HepG2 (cell line): ENCODE results near the gene NTM. TPM values are rescaled to one million over a fixed set of nuclear protein-coding genes. Genes with fewer than 3 reads are reported as not detected.

Source experiments
- ATAC-seq: fragments of 200-7000 bp; cut with Tn5 transposase; 3 replicates; pipeline ENCODE4 v1.9.1; 2020; ENCODE audit warnings: mild to moderate bottlenecking, moderate library complexity
- BruUV-seq: library from RNA; stranded (reverse); fragments of 400-500 nt; replicated peaks from 2 replicates; lab custom pipeline; 2021; lab: Mats Ljungman, UMichigan
- CTCF ChIA-PET: fragments of 300-600 bp; formaldehyde crosslinking; extraction: SDS; loops from one replicate; lab custom pipeline; 2021; ENCODE audit warnings: low total read pairs, inconsistent platforms, low intra/inter-chr PET ratio; lab: Yijun Ruan, JAX
- POLR2A ChIA-PET: fragments of 350-600 bp; sonication (Branson Sonifier 250); formaldehyde crosslinking; loops from one replicate; lab custom pipeline; 2020; ENCODE audit warnings: antibody characterized with exemption, inconsistent platforms; lab: Yijun Ruan, JAX
- DNase-seq: peaks from one replicate; pipeline ENCODE4 v3.0.0-alpha.2; 2015; ENCODE audit warnings: low spot score
- FAIRE-seq: peaks from 3 replicates; lab custom pipeline; 2011; peaks lifted over from hg19 to GRCh38; lab: Jason Lieb, UNC
- H2AFZ ChIP-seq: one replicate; pipeline ENCODE4 v1.6.1; 2011; ENCODE audit warnings: low read length, inconsistent platforms
- H3K27ac ChIP-seq: fragments of 300-600 bp; 3 replicates; pipeline ENCODE4 v1.8.0; 2011; ENCODE audit warnings: mixed run types, mild to moderate bottlenecking, mixed read lengths, low read length, inconsistent platforms; ENCODE audit not compliant: insufficient read depth; ENCODE audit errors: extremely low read length
- H3K27me3 ChIP-seq, 2 experiments: fragments of 200-600 bp in 1 of 2; 2 replicates in 1 of 2; 3 replicates in 1 of 2; pipeline versions ENCODE4 v1.6.0 to v1.8.0; 2011; ENCODE audit warnings: low read length in 2 of 2, mild to moderate bottlenecking in 2 of 2, moderate library complexity in 2 of 2, inconsistent platforms in 1 of 2; ENCODE audit not compliant: insufficient read depth in 2 of 2, control insufficient read depth in 1 of 2
- H3K36me3 ChIP-seq, 2 experiments: fragments of 200-600 bp in 1 of 2; replicated peaks in 1 of 2; 2 replicates in 1 of 2; 3 replicates in 1 of 2; pipeline versions ENCODE4 v1.5.1 to v1.8.0; 2011; ENCODE audit warnings: low read length in 2 of 2, inconsistent platforms in 1 of 2; ENCODE audit not compliant: insufficient read depth in 2 of 2, control insufficient read depth in 1 of 2
- H3K4me1 ChIP-seq: 2 replicates; pipeline ENCODE4 v1.5.1; 2012; ENCODE audit warnings: low read length, inconsistent platforms; ENCODE audit not compliant: insufficient read depth
- H3K4me2 ChIP-seq: 2 replicates; pipeline ENCODE4 v1.6.0; 2011; ENCODE audit warnings: low read depth, low read length, inconsistent platforms
- H3K4me3 ChIP-seq, 3 experiments: fragments of 200-600 bp in 1 of 3; sonication (generic), shearing (Covaris generic) in 1 of 3; replicated peaks in 1 of 3; 2 replicates each; pipeline ENCODE4 v1.5.1; 2011 to 2016; ENCODE audit warnings: low read length in 3 of 3, inconsistent platforms in 2 of 3, low read depth in 2 of 3, mild to moderate bottlenecking in 2 of 3, control low read depth in 1 of 3, mixed read lengths in 1 of 3; ENCODE audit not compliant: insufficient read depth in 1 of 3
- H3K79me2 ChIP-seq: one replicate; pipeline ENCODE4 v1.6.1; 2011; ENCODE audit warnings: low read length, inconsistent platforms; ENCODE audit not compliant: insufficient read depth
- H3K9ac ChIP-seq: 2 replicates; pipeline ENCODE4 v1.6.0; 2011; ENCODE audit warnings: mild to moderate bottlenecking, low read depth, low read length, inconsistent platforms; ENCODE audit not compliant: insufficient read depth
- H3K9me3 ChIP-seq: 2 replicates; pipeline ENCODE4 v1.5.1; 2012; ENCODE audit warnings: mild to moderate bottlenecking, low read length
- H4K20me1 ChIP-seq: 2 replicates; pipeline ENCODE4 v1.6.0; 2011; ENCODE audit warnings: inconsistent platforms, mild to moderate bottlenecking, low read length, moderate library complexity; ENCODE audit not compliant: insufficient read depth
- CTCF ChIP-seq: sonication (generic); formaldehyde crosslinking; IDR thresholded peaks from 2 replicates; pipeline ENCODE4 v1.5.0; 2020; ENCODE audit warnings: mild to moderate bottlenecking, missing genetic modification reagents, moderate library complexity
- KDM6A ChIP-seq: IDR thresholded peaks from 2 replicates; pipeline ENCODE4 v1.6.1; 2016; ENCODE audit warnings: low read depth
- REPIN1 ChIP-seq: sonication (generic); formaldehyde crosslinking; IDR thresholded peaks from 2 replicates; pipeline ENCODE4 v1.8.0; 2022; ENCODE audit warnings: missing genetic modification reagents, low read depth, mild to moderate bottlenecking, borderline replicate concordance
- SRSF1 ChIP-seq: fragments of 200-400 bp; formaldehyde crosslinking; optimal IDR thresholded peaks from 2 replicates; pipeline ENCODE3; 2017; ENCODE audit warnings: mild to moderate bottlenecking, low read depth, low read length, moderate library complexity
- XRCC5 ChIP-seq: fragments of 200-400 bp; formaldehyde crosslinking; optimal IDR thresholded peaks from 2 replicates; pipeline ENCODE3; 2017; ENCODE audit warnings: mild to moderate bottlenecking, low read length
- WGBS: methylation state at CpG from one replicate; pipeline ENCODE4 v1.1.6; 2017; ENCODE audit warnings: low lambda C conversion rate; 5-methylcytosine and 5-hydroxymethylcytosine counted together
- in situ Hi-C: cut with HindIII; loops from 2 replicates; pipeline ENCODE4 v1.10.0; 2017; ENCODE audit warnings: low pct_unique_long_range_greater_than_20kb; ENCODE audit not compliant: extremely low pct_ligation_motif_present
- intact Hi-C: fragments of 100-400 bp; cut with micrococcal nuclease; formaldehyde crosslinking; loops from one replicate; pipeline ENCODE4 v1.10.0; 2022; ENCODE audit not compliant: unreplicated experiment
- polyA plus RNA-seq, 8 experiments: library from polyadenylated mRNA; depleted of rRNA in 3 of 8; stranded (reverse) in 7 of 8; unstranded in 1 of 8; fragments of >200 nt; fragmentation: Illumina TruSeq in 4 of 8; extraction: Trizol in 4 of 8; gene quantifications; 2 replicates each; pipeline versions ENCODE4 v1.2.1 to v1.2.3, GENCODE V29; 2011 to 2016; ENCODE audit warnings: low read depth in 4 of 8, missing spikeins in 1 of 8, mixed read lengths in 1 of 8; ENCODE audit not compliant: insufficient read depth in 1 of 8
- total RNA-seq, 5 experiments: library from RNA; depleted of rRNA; stranded (reverse); fragments of >200 nt; fragmentation: Illumina TruSeq; extraction: Trizol; gene quantifications; 2 replicates each; pipeline ENCODE4 v1.2.3, GENCODE V29; 2016; ENCODE audit warnings: low read depth in 1 of 5

Gene NTM
- total and polyA plus RNA-seq, 2 of the 13 experiments (the other 11 are each of a cell fraction or from before 2014, with no cell fraction given) = not detected

GRCh38 chr11:131668500-131669400, 298.3 kb downstream of the NTM start:
- H3K27me3 ChIP-seq = no peaks in the 10 kb centered on the region; a peak in 1 of 5 replicates
- WGBS = 12% methylated on average over 8 of the region's 11 CpGs
- in situ Hi-C loops = no loop called here
- no peaks in the 10 kb centered on the region for H3K36me3 ChIP-seq
- CTCF ChIA-PET = no interaction called here
- no peak overlapping the region for H3K4me2 ChIP-seq
- no peaks in the 10 kb centered on the region for H3K4me1 ChIP-seq
- no TSS peak for BruUV-seq
- peak; percentile 73 for ATAC-seq
- H2AFZ ChIP-seq = no peak overlapping the region
- H3K79me2 ChIP-seq = no peaks in the 10 kb centered on the region
- POLR2A ChIA-PET = no interaction called here
- no peak for FAIRE-seq
- H4K20me1 ChIP-seq = no peaks in the 10 kb centered on the region
- DNase-seq = peak; percentile 17
- no peak overlapping the region for H3K9ac ChIP-seq
- no peaks in the 10 kb centered on the region for H3K9me3 ChIP-seq
- TF ChIP-seq KDM6A (CRISPR knock-in tag) (no peak), XRCC5 (peak; percentile 31), CTCF (CRISPR knock-in tag) (peak; percentile 32; the same call in 1 of the 2 replicates), SRSF1 (no peak), REPIN1 (CRISPR knock-in tag) (peak; percentile 53; the same call in 1 of the 2 replicates)
- TF ChIP-seq, all 625 proteins: peak for 3
- H3K4me3 ChIP-seq = no peak overlapping the region
- intact Hi-C loops = no loop called here
- no peak overlapping the region for H3K27ac ChIP-seq
